Temporal lobe (tissue), 2 donors: ENCODE data around the gene ANKRD62. TPM values are rescaled to one million over a fixed set of nuclear protein-coding genes. Genes with fewer than 3 reads are reported as not detected.

Source experiments
- small RNA-seq: library from RNA; depleted of rRNA; stranded (forward); fragments of <200 nt; gene quantifications from one replicate; pipeline ENCODE3, GENCODE V24; 2014; ENCODE audit warnings: low replicate concordance
- total RNA-seq: library from RNA; depleted of rRNA; stranded (reverse); fragments of >200 nt; gene quantifications from one replicate; pipeline ENCODE4 v1.2.3, GENCODE V29; 2014

ANKRD62 gene
- total RNA-seq, 1 donor from 2014 or later, result not detected

Small RNAs within 50 kb of the gene (small RNA-seq; reads per million reads assigned to genes)
- gene RNU6-324P, result not detected

Other genes starting within 250 kb of the ANKRD62 start
- 38.8 TPM for gene CHMP1B, start 242.4 kb upstream of the ANKRD62 start, total RNA-seq
- gene MPPE1, start 185.5 kb upstream of the ANKRD62 start, total RNA-seq, result 15.5 TPM
- gene IMPA2, start 112.3 kb upstream of the ANKRD62 start, total RNA-seq, result 3.7 TPM
- 1.5 TPM for gene CIDEA, start 160.5 kb downstream of the ANKRD62 start, total RNA-seq
- gene TUBB6, start 214.4 kb downstream of the ANKRD62 start, total RNA-seq, result 19.7 TPM